Measurements from ENCODE around the gene ENHO.

ENHO gene

GRCh38 chr9:34522971-34523797 is at the start of gene ENHO:
ENHO (minus strand) TSS chr9:34522990; CDS start chr9:34521695, 1,295 bp downstream.
- in situ Hi-C loops (cut with HindIII; ENCODE audit: low pct_ligation_motif_present, low pct_unique_long_range_greater_than_20kb, low sequenced_read_pairs): no loop called here
- DNase-seq: peak; percentile 85

- in situ Hi-C loops (cut with HindIII; ENCODE audit: low pct_ligation_motif_present, low pct_unique_long_range_greater_than_20kb, low sequenced_read_pairs): no loop called here
- DNase-seq: no peak
Measured at GRCh38 chr9:34572092-34572491, 49.3 kb upstream of the ENHO start.

GRCh38 chr9:34571481-34571810 is 48.7 kb upstream of the ENHO start:
- no peak for DNase-seq
- in situ Hi-C loops (cut with HindIII; ENCODE audit: low pct_ligation_motif_present, low pct_unique_long_range_greater_than_20kb, low sequenced_read_pairs): no loop called here

GRCh38 chr9:34570809-34571480 is 48.2 kb upstream of the ENHO start:
- in situ Hi-C loops (cut with HindIII; ENCODE audit: low pct_ligation_motif_present, low pct_unique_long_range_greater_than_20kb, low sequenced_read_pairs): no loop called here

GRCh38 chr9:34570376-34570775 is 47.6 kb upstream of the ENHO start:
- no peak for DNase-seq
- in situ Hi-C loops (cut with HindIII; ENCODE audit: low pct_ligation_motif_present, low pct_unique_long_range_greater_than_20kb, low sequenced_read_pairs): no loop called here

More at GRCh38 chr9:34570809-34571480, 48.2 kb upstream of the ENHO start:
- DNase-seq: no peak

- no peak for DNase-seq
- in situ Hi-C loops (cut with HindIII; ENCODE audit: low pct_ligation_motif_present, low pct_unique_long_range_greater_than_20kb, low sequenced_read_pairs): no loop called here
Measured at GRCh38 chr9:34568774-34569173, 46.0 kb upstream of the ENHO start.

- DNase-seq: no peak
- in situ Hi-C loops (cut with HindIII; ENCODE audit: low pct_ligation_motif_present, low pct_unique_long_range_greater_than_20kb, low sequenced_read_pairs): no loop called here
Measured at GRCh38 chr9:34568133-34568532, 45.3 kb upstream of the ENHO start.

- in situ Hi-C loops (cut with HindIII; ENCODE audit: low pct_ligation_motif_present, low pct_unique_long_range_greater_than_20kb, low sequenced_read_pairs): no loop called here
- DNase-seq: no peak
Measured at GRCh38 chr9:34566972-34567371, 44.2 kb upstream of the ENHO start.

GRCh38 chr9:34566322-34566721 is 43.5 kb upstream of the ENHO start:
- DNase-seq: no peak
- in situ Hi-C loops (cut with HindIII; ENCODE audit: low pct_ligation_motif_present, low pct_unique_long_range_greater_than_20kb, low sequenced_read_pairs): no loop called here

GRCh38 chr9:34565856-34566255 is 43.1 kb upstream of the ENHO start:
- no peak for DNase-seq
- in situ Hi-C loops (cut with HindIII; ENCODE audit: low pct_ligation_motif_present, low pct_unique_long_range_greater_than_20kb, low sequenced_read_pairs): no loop called here

GRCh38 chr9:34564617-34565016 is 41.8 kb upstream of the ENHO start:
- in situ Hi-C loops (cut with HindIII; ENCODE audit: low pct_ligation_motif_present, low pct_unique_long_range_greater_than_20kb, low sequenced_read_pairs): no loop called here
- DNase-seq: no peak

- in situ Hi-C loops (cut with HindIII; ENCODE audit: low pct_ligation_motif_present, low pct_unique_long_range_greater_than_20kb, low sequenced_read_pairs): no loop called here
Measured at GRCh38 chr9:34563262-34563661, 40.5 kb upstream of the ENHO start.

GRCh38 chr9:34562135-34562745 is 39.5 kb upstream of the ENHO start:
- in situ Hi-C loops (cut with HindIII; ENCODE audit: low pct_ligation_motif_present, low pct_unique_long_range_greater_than_20kb, low sequenced_read_pairs): no loop called here
- no peak for DNase-seq

More at GRCh38 chr9:34563262-34563661, 40.5 kb upstream of the ENHO start:
- no peak for DNase-seq

- in situ Hi-C loops (cut with HindIII; ENCODE audit: low pct_ligation_motif_present, low pct_unique_long_range_greater_than_20kb, low sequenced_read_pairs): no loop called here
- no peak for DNase-seq
Measured at GRCh38 chr9:34560599-34561214, 37.9 kb upstream of the ENHO start.

GRCh38 chr9:34559624-34560455 is 37.0 kb upstream of the ENHO start:
- DNase-seq: no peak
- in situ Hi-C loops (cut with HindIII; ENCODE audit: low pct_ligation_motif_present, low pct_unique_long_range_greater_than_20kb, low sequenced_read_pairs): no loop called here

GRCh38 chr9:34558919-34559623 is 36.3 kb upstream of the ENHO start:
- no peak for DNase-seq
- in situ Hi-C loops (cut with HindIII; ENCODE audit: low pct_ligation_motif_present, low pct_unique_long_range_greater_than_20kb, low sequenced_read_pairs): no loop called here

- in situ Hi-C loops (cut with HindIII; ENCODE audit: low pct_ligation_motif_present, low pct_unique_long_range_greater_than_20kb, low sequenced_read_pairs): no loop called here
- no peak for DNase-seq
Measured at GRCh38 chr9:34558364-34558763, 35.6 kb upstream of the ENHO start.

Data from ACHN (cell line).